GM10248 (cell line): ENCODE data around the gene RASA2.
"Not testable (repeated sequence)": the region's sequence is repeated elsewhere in the genome, so short reads cannot be mapped to it uniquely, and the experiment has no call there.

Experiments used
- CTCF ChIA-PET: fragments of 300-600 bp; sonication (Branson Sonifier 250); formaldehyde crosslinking; extraction: SDS; loops from one replicate; lab custom pipeline; 2021; ENCODE audit warnings: antibody characterized with exemption; lab: Yijun Ruan, JAX
- POLR2A ChIA-PET: fragments of 350-650 bp; sonication (Branson Sonifier 250); formaldehyde crosslinking; extraction: SDS; loops from one replicate; lab custom pipeline; 2020; ENCODE audit warnings: antibody characterized with exemption; lab: Yijun Ruan, JAX
- DNase-seq: peaks from one replicate; pipeline ENCODE4 v3.0.0; 2012; ENCODE audit errors: extremely low spot score
- CTCF ChIP-seq: IDR thresholded peaks from 2 replicates; pipeline ENCODE4 v1.5.1; 2012; ENCODE audit warnings: mild to moderate bottlenecking, low read depth; ENCODE audit errors: extremely low read depth, missing control alignments, control extremely low read depth

Gene RASA2

DNA sequence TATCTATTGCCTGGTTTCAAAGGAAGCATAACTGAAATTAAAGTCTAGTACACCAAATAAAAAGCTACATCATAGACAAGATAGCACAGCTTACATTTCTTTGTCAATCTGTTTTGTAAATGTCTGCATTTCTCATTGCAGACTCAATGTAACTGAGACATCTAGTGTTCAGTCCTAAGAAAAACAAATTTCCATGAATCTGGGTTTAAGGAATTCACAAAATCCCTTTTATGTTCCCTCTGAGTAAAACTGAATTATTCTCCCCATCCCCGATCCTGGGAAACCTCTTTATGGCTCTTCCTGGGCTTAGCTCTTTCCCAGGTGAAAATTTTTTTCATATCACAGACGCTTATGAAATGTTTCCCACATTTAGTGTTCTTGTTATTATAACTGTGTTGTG is 21.6 kb upstream of the RASA2 start:
- no peak for DNase-seq
- ChIA-PET CTCF (interaction anchor here (0.8 to 1.7 kb wide), 3 partner anchors 10 to 95 kb away, joined by 3 to 10 read pairs (median 4); no protein-coding TSS in a partner anchor), POLR2A (no interaction called here)
- TF ChIP-seq CTCF, result no peak

DNA sequence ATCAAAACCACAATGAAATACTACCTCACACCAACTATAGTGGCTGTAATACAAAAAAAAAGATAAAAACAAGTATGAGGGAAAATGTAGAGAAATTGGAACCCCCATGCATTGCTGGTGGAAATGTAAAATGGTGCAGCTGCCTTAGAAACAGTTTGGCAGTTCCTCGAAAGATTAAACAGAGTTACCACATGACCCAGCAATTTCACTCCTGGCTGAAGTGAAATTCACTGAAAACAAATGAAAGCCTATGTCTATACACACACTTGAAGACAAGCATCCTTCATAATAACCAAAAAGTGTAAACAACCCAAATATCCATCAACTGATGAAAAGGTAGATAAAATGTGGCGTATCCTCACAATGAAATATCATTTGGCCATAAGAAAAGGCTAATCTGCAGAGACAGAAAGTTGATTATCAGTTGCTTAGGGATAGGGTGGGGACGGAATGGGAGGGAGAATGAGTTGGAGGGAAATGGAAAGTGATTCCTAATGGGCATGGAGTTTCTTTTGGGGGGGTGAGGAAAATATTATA is 20.1 kb upstream of the RASA2 start:
- no peak for TF ChIP-seq CTCF
- ChIA-PET CTCF (interaction anchor here (1.0 kb wide), 1 partner anchor 12 kb away, joined by 3 read pairs; no protein-coding TSS in a partner anchor), POLR2A (no interaction called here)
- no peak for DNase-seq

DNA sequence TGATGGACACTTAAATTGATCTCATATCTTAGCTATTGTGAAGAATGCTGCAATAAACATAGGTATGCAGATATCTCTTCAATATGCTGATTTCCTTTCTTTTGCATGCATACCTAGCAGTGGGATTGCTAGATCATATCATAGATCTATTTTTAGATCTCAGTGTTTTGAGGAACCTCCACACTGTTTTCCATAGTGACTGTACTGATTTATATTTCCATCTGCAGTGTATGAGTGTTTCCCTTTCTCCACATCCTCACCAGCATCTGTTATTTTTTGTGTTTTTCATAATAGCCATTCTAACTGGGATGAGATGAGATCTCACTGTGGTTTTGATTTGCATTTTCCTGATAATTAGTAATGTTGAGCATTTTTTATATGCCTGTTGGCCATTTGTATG is 17.1 kb upstream of the RASA2 start:
- no peak for DNase-seq
- ChIA-PET POLR2A (no interaction called here), CTCF (interaction anchor here (0.7 to 2.5 kb wide), 3 partner anchors 9 to 15 kb away, joined by 3 to 12 read pairs (median 6); no protein-coding TSS in a partner anchor)
- TF ChIP-seq CTCF, result no peak

GRCh38 chr3:141471160-141471559 is 15.7 kb upstream of the RASA2 start:
- ChIA-PET CTCF (interaction anchor here (1.0 to 2.5 kb wide), 12 partner anchors 9 to 167 kb away, joined by 3 to 12 read pairs (median 4); no protein-coding TSS in a partner anchor), POLR2A (no interaction called here)
- no peak for DNase-seq
- no peak for TF ChIP-seq CTCF

DNA sequence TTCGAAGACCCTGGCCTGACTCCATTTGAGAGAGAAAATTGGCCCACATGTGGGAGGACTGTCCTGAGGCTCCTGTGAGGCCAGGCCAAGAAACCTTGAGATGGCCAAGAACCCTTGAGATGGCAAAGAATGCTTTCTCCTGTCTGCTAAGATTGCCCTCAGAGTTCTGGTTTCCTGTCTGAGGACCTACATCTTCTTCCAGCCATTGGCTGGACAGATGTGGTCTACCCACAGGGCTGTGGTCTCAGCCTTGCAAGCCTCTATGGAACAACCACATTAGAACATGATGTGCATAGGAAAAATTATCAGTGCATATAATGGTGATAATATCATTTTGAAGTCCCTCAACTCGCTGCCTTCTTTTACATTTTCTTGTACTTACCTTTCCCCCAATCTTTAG is 10.8 kb upstream of the RASA2 start:
- ChIA-PET POLR2A (no interaction called here), CTCF (interaction anchor here (1.0 to 1.2 kb wide), 2 partner anchors 17 to 22 kb away, joined by 3 to 4 read pairs; no protein-coding TSS in a partner anchor)
- no peak for DNase-seq
- no peak for TF ChIP-seq CTCF

DNA sequence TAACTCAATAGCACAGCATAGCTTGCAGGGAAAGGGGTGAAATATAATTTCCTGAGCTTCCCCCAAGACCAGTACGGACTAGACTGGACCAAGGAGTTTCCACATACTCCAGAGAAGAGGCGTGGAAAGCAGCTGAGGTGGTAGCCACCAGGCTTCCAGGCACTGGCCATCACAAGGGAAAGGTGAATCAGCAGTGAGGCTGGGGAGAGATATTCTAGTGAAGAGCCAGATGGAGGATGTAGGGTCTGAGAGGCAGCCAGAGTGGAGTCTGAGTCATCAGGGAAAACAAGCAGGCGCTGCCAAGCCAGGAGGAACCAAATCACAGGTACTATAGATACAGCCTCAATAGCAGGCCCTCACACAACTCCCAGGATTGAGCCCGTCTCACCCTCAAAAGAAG is 9.6 kb upstream of the RASA2 start:
- TF ChIP-seq CTCF, result no peak
- ChIA-PET POLR2A (no interaction called here), CTCF (interaction anchor here (1.0 to 1.2 kb wide), 2 partner anchors 18 to 23 kb away, joined by 3 to 4 read pairs; no protein-coding TSS in a partner anchor)
- no peak for DNase-seq

DNA sequence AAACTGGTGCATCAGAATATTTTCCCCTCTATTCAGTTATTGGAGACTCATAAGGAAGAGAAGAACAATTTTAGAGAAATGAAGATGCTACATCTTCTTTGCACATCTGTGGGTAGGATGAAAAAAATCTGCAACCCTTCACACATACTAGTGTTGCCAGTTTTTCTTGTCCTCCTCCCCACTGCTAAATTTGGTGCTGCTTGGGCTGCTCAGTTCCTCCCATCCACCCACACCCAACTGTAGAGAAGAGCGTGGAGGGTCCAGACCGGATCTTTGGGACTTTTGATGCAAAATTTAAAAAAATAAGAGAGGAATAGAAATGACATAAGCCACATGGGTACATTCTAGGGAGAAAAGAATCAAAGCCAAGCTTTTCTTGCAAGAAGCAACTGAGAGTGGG is 8.7 kb upstream of the RASA2 start:
- no peak for TF ChIP-seq CTCF
- DNase-seq, result no peak
- ChIA-PET CTCF (interaction anchor here (0.8 to 2.3 kb wide), 2 partner anchors 18 to 174 kb away, joined by 3 to 11 read pairs; no protein-coding TSS in a partner anchor), POLR2A (no interaction called here)

- POLR2A ChIA-PET, DNase-seq: not testable (repeated sequence)
- CTCF ChIA-PET, result interaction anchor here (0.8 to 2.3 kb wide), 3 partner anchors 18 to 175 kb away, joined by 3 to 11 read pairs (median 3); no protein-coding TSS in a partner anchor
These were observed 8.0 kb upstream of the RASA2 start for GRCh38 chr3:141478840-141479239.
